PC-3 (cell line): ENCODE data around the gene ACOX1. TPM values are rescaled to one million over a fixed set of nuclear protein-coding genes. Genes with fewer than 3 reads are reported as not detected.
A peak's percentile ranks its signal among the peaks of the same experiment; 100 is the strongest.

Experiments used
- ATAC-seq: fragments of 200-7000 bp; cut with Tn5 transposase; 2 replicates; pipeline ENCODE4 v1.9.1; 2020; ENCODE audit warnings: mild to moderate bottlenecking, moderate library complexity
- Bru-seq: library from RNA; stranded (reverse); fragments of 400-500 nt; gene quantifications from one replicate; lab custom pipeline; 2021; lab: Mats Ljungman, UMichigan
- BruChase-seq, 2 experiments: library from RNA; stranded (reverse); fragments of 400-500 nt; gene quantifications; one replicate each; lab custom pipeline; 2021; lab: Mats Ljungman, UMichigan
- BruUV-seq: library from RNA; stranded (reverse); fragments of 400-500 nt; replicated peaks from 2 replicates; lab custom pipeline; 2021; lab: Mats Ljungman, UMichigan
- CTCF ChIA-PET: fragments of 300-600 bp; sonication (Branson Sonifier 250); formaldehyde crosslinking; loops from one replicate; lab custom pipeline; 2022; ENCODE audit warnings: antibody characterized with exemption; lab: Charles Lee
- POLR2A ChIA-PET: fragments of 300-600 bp; sonication (Branson Sonifier 250); formaldehyde crosslinking; loops from one replicate; lab custom pipeline; 2022; ENCODE audit warnings: antibody characterized with exemption; ENCODE audit not compliant: unreplicated experiment; lab: Charles Lee
- DNase-seq: peaks from one replicate; pipeline ENCODE4 v3.0.0-alpha.2; 2015
- H2AFZ ChIP-seq: fragments of 300-600 bp; sonication (generic); 2 replicates; pipeline ENCODE4 v1.6.0; 2016; ENCODE audit warnings: antibody characterized with exemption, low read length
- H3F3A ChIP-seq: fragments of 300-600 bp; sonication (generic); one replicate; pipeline ENCODE4 v1.6.0; 2017; ENCODE audit warnings: antibody characterized with exemption, low read length, control low read depth, mild to moderate bottlenecking; ENCODE audit not compliant: unreplicated experiment
- H3K27ac ChIP-seq: fragments of 300-600 bp; sonication (generic); 2 replicates; pipeline ENCODE4 v1.5.1; 2016; ENCODE audit warnings: mild to moderate bottlenecking, low read length
- H3K27me3 ChIP-seq: fragments of 300-600 bp; sonication (generic); 2 replicates; pipeline ENCODE4 v1.6.1; 2016; ENCODE audit warnings: low read length, mixed read lengths
- H3K36me3 ChIP-seq: fragments of 300-600 bp; sonication (generic); 2 replicates; pipeline ENCODE4 v1.6.1; 2016; ENCODE audit warnings: low read depth, mixed run types, low read length, mixed read lengths
- H3K4me1 ChIP-seq: fragments of 300-600 bp; sonication (generic); 2 replicates; pipeline ENCODE4 v1.5.1; 2016; ENCODE audit warnings: low read length; ENCODE audit not compliant: insufficient read depth
- H3K4me2 ChIP-seq: fragments of 300-600 bp; sonication (generic); 2 replicates; pipeline ENCODE4 v1.6.0; 2016; ENCODE audit warnings: low read length
- H3K4me3 ChIP-seq: fragments of 300-600 bp; sonication (generic); 2 replicates; pipeline ENCODE4 v1.5.1; 2016; ENCODE audit warnings: mild to moderate bottlenecking, low read length, mixed read lengths
- H3K79me2 ChIP-seq: fragments of 300-600 bp; sonication (generic); 2 replicates; pipeline ENCODE4 v1.6.1; 2017; ENCODE audit warnings: low read length, mixed read lengths
- H3K9ac ChIP-seq: fragments of 300-600 bp; sonication (generic); 2 replicates; pipeline ENCODE4 v1.6.0; 2016; ENCODE audit warnings: mild to moderate bottlenecking, low read length
- H3K9me2 ChIP-seq: fragments of 300-600 bp; sonication (generic); replicated peaks from 2 replicates; pipeline ENCODE4 v1.6.1; 2016; ENCODE audit warnings: mixed run types, low read length, mixed read lengths
- H3K9me3 ChIP-seq: fragments of 300-600 bp; sonication (generic); 2 replicates; pipeline ENCODE4 v1.6.1; 2016; ENCODE audit warnings: low read length, mixed read lengths
- H4K20me1 ChIP-seq: fragments of 300-600 bp; sonication (generic); 2 replicates; pipeline ENCODE4 v1.6.1; 2016; ENCODE audit warnings: low read length, mixed read lengths
- EZH2 ChIP-seq: fragments of 300-600 bp; sonication (generic); IDR thresholded peaks from one replicate; pipeline ENCODE4 v1.6.1; 2017; ENCODE audit warnings: antibody characterized with exemption, mild to moderate bottlenecking, low read length; ENCODE audit not compliant: unreplicated experiment
- EZH2phosphoT487 ChIP-seq: fragments of 300-600 bp; sonication (generic); IDR thresholded peaks from 2 replicates; pipeline ENCODE4 v1.6.1; 2018; ENCODE audit warnings: mild to moderate bottlenecking, antibody characterized with exemption, low read length, borderline replicate concordance
- intact Hi-C: fragments of 100-400 bp; cut with micrococcal nuclease; formaldehyde crosslinking; loops from 2 replicates; pipeline ENCODE4 v1.9.0; 2023
- long read RNA-seq: library from polyadenylated mRNA; unstranded; transcript quantifications from one replicate; pipeline ENCODE4 v2.0.0, GENCODE V29; 2021; ENCODE audit not compliant: unreplicated experiment
- total RNA-seq: library from RNA; depleted of rRNA; stranded (reverse); fragments of >200 nt; gene quantifications from 2 replicates; pipeline ENCODE4 v1.2.3, GENCODE V29; 2014; rRNA removed
- TF ChIP-seq, protein P1 (sequence below): fragments of 300-600 bp; sonication (generic); conservative IDR thresholded peaks from 2 replicates; pipeline ENCODE4 v1.5.1; 2017; ENCODE audit warnings: antibody characterized with exemption, low read depth, mild to moderate bottlenecking, low read length

ACOX1 gene
- total RNA-seq: 63.2 and 74.9 TPM in 2 replicates
- Bru-seq, nascent RNA: percentile 88 among the genes with signal in this experiment
- percentile 95 among the genes with signal in this experiment for BruChase-seq, experiment 1, labeled RNA remaining after a 6-hour chase
- BruChase-seq, experiment 2, labeled RNA remaining after a 2-hour chase: percentile 94 among the genes with signal in this experiment
- long read RNA-seq, full-length matches to known transcripts: 102 of 176 reads
- long read RNA-seq, partial matches to known transcripts: 14 of 176 reads
- long read RNA-seq, other reads (novel, unspliced or antisense): 60 of 176 reads

DNA sequence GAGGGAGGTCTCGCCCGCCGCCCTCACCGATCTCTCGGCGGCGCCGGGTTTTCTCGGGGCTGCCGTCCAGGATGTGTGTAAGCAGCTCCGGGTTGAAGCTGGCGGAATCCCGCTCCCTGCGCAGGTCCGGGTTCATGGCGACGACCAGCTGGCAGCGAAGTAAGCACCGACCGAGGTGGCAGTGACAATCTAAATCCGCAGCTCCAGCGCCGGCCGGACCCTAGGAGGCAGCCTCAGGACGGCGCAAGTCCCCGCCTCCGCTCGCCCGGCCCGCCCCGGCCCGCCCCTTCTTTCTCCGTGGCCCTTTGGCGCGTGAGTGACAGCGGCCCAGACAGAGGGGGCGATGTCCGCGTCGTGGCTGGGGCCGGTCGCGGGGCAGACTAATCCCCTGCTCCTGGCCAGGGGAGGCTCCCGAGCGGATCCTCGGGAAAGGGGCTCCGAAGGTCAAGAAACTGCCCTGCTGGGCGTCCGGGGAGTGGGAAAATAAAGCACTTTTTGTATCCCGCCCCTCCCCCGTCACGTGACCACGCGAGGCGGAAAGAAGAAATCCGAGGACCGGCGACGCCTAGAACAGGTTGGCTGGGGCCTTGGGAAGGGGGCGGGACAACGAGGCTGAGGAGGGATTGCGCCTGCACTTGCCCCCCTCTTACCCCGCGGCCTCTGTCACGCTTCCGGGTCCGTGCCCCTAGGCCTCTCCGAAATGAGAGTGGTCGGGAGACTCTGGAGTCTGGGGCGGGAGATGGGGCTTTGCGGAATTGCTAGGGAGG, at the start of gene ACOX1, which contains the start of gene TEN1:
TSS of gene ACOX1 (minus strand) at position 229 of the 767 bp plus-strand sequence. CDS start at position 136, 93 bp downstream.
TSS of gene TEN1 (plus strand) at position 303 of the 767 bp plus-strand sequence. CDS start 6,953 bp downstream, outside the sequence.
- ChIA-PET POLR2A (interaction anchor here (0.6 to 0.8 kb wide), 7 partner anchors 10 to 322 kb away, joined by 3 to 7 read pairs (median 4); partner anchors contain the start of gene WBP2), CTCF (interaction anchor here (0.9 to 1.0 kb wide), 2 partner anchors 18 to 38 kb away, joined by 3 read pairs; partner anchors contain the start of gene FBF1)
- no TSS peak for BruUV-seq
- H3K9ac ChIP-seq: peak within 1 kb of the TSS; percentile 87
- peak within 1 kb of the TSS; percentile 82 for H3K27ac ChIP-seq
- peaks cover 65% of the 10 kb centered on the region for H3K79me2 ChIP-seq
- no peaks in the 10 kb centered on the region for H3K9me2 ChIP-seq
- no peaks in the 10 kb centered on the region for H3K27me3 ChIP-seq
- H3K9me3 ChIP-seq: no peaks in the 10 kb centered on the region
- peaks cover 7% of the 10 kb centered on the region; the same call in 1 of the 2 replicates for H3K36me3 ChIP-seq
- DNase-seq: peak; percentile 98
- ATAC-seq: peak; percentile 93
- peak within 1 kb of the TSS; percentile 94 for H3K4me3 ChIP-seq
- H3K4me2 ChIP-seq: peak within 1 kb of the TSS; percentile 94
- peak within 1 kb of the TSS; percentile 63 for H2AFZ ChIP-seq
- H3K4me1 ChIP-seq: peaks cover 40% of the 10 kb centered on the region
- no peaks in the 10 kb centered on the region for H4K20me1 ChIP-seq
- intact Hi-C loops: loop anchor here (1.0 to 2.0 kb wide), 3 partner anchors 20 to 74 kb away; partner anchors contain the start of gene FBF1
- H3F3A ChIP-seq: peaks cover 5% of the 10 kb centered on the region
- TF ChIP-seq EZH2: no peak
- TF ChIP-seq, protein P1, sequence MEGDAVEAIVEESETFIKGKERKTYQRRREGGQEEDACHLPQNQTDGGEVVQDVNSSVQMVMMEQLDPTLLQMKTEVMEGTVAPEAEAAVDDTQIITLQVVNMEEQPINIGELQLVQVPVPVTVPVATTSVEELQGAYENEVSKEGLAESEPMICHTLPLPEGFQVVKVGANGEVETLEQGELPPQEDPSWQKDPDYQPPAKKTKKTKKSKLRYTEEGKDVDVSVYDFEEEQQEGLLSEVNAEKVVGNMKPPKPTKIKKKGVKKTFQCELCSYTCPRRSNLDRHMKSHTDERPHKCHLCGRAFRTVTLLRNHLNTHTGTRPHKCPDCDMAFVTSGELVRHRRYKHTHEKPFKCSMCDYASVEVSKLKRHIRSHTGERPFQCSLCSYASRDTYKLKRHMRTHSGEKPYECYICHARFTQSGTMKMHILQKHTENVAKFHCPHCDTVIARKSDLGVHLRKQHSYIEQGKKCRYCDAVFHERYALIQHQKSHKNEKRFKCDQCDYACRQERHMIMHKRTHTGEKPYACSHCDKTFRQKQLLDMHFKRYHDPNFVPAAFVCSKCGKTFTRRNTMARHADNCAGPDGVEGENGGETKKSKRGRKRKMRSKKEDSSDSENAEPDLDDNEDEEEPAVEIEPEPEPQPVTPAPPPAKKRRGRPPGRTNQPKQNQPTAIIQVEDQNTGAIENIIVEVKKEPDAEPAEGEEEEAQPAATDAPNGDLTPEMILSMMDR: peak; percentile 45; the same call in 1 of the 2 replicates

DNA sequence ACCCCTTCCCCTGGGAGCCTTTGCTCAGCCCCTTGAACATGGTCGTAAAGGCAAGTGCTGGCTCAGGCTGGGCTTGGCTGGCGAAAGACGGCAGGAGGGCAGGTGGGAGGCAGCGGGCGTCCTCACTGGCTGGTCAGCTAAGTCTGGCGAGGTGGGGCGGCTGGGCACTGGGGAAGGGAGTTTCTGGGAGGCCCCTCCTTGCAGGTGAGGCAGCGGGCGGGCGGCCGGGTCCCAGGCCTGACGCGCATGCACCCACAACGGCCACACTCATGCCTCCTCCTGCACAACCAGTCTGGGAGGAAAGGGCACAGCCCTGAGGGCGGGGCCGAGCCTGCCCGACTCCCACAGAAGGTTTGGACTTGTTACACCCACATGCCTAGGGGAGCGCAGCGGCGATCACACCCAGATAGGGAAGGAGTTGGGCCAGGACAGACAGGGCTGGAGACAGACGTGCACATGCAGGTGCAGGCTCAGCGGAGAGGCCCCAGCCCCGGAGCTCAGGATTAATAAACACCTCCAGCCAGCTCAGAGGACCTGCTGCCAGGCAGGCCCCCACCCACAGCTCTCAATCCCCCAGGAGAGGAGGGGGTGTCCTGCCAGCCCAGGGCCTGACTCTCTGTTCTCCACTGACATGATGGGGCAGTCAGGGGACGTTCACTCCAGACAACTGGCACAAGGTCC, 48.3 kb upstream of the ACOX1 start, which contains the start of gene EVPL:
TSS of gene EVPL (minus strand) at position 148 of the 681 bp plus-strand sequence. CDS start at position 40, 108 bp downstream.
- Histone ChIP-seq H3K4me2 (peak within 1 kb of the TSS; percentile 88), H3K27ac (peak within 1 kb of the TSS; percentile 55), H3K4me3 (peak within 1 kb of the TSS; percentile 91), H3K4me1 (peaks cover 21% of the 10 kb centered on the region), H3K9me2 (no peaks in the 10 kb centered on the region), H3K27me3 (no peaks in the 10 kb centered on the region), H3K9me3 (no peaks in the 10 kb centered on the region), H3K36me3 (peaks cover 7% of the 10 kb centered on the region; the same call in 1 of the 2 replicates), H2AFZ (peak within 1 kb of the TSS; percentile 86), H3F3A (no peaks in the 10 kb centered on the region), H3K79me2 (peaks cover 32% of the 10 kb centered on the region), H4K20me1 (0 out of 2 replicates have a peak, but pooled peaks cover 3% of the 10 kb centered on the region), H3K9ac (peak within 1 kb of the TSS; percentile 82)
- TF ChIP-seq EZH2phosphoT487: no peak
- no peak for TF ChIP-seq EZH2
- TF ChIP-seq, protein P1: no peak
- DNase-seq: peak; percentile 98
- CTCF ChIA-PET: interaction anchor here (0.6 to 1.1 kb wide), 2 partner anchors 9 to 883 kb away, joined by 3 to 7 read pairs; no protein-coding TSS in a partner anchor
- intact Hi-C loops: loop anchor here (5.0 kb wide), 1 partner anchor 45 kb away; the partner anchor contains the start of genes GALR2 and SRP68
- ATAC-seq: peak; percentile 94
- POLR2A ChIA-PET: interaction anchor here (0.6 kb wide), 1 partner anchor 181 kb away, joined by 3 read pairs; no protein-coding TSS in a partner anchor
- BruUV-seq: TSS peak; percentile 26
